Measurements from ENCODE around the gene SLC43A2.
"Not testable (repeated sequence)": the region's sequence is repeated elsewhere in the genome, so short reads cannot be mapped to it uniquely, and the experiment has no call there.

SLC43A2 gene

GRCh38 chr17:1535737-1536136, 92.9 kb downstream of the SLC43A2 start:
- no peak for DNase-seq (ENCODE audit: low read depth in 2 of 2)

GRCh38 chr17:1533661-1534325, 94.8 kb downstream of the SLC43A2 start:
- DNase-seq (ENCODE audit: low read depth in 2 of 2): no peak

- peak in 1 of 2 donors; percentile 10 for DNase-seq (ENCODE audit: low read depth in 2 of 2)
Measured at GRCh38 chr17:1532836-1533602, 95.6 kb downstream of the SLC43A2 start.

- DNase-seq (ENCODE audit: low read depth in 2 of 2): no peak
Measured at GRCh38 chr17:1529863-1530262, 98.8 kb downstream of the SLC43A2 start.

- DNase-seq (ENCODE audit: low read depth in 2 of 2): not testable (repeated sequence)
Measured at GRCh38 chr17:1526876-1527275, 101.8 kb downstream of the SLC43A2 start.

- no peak for DNase-seq (ENCODE audit: low read depth in 2 of 2)
Measured at GRCh38 chr17:1522626-1523025, 106.0 kb downstream of the SLC43A2 start.

GRCh38 chr17:1521086-1521640, 107.5 kb downstream of the SLC43A2 start:
- no peak for DNase-seq (ENCODE audit: low read depth in 2 of 2)

- DNase-seq (ENCODE audit: low read depth in 2 of 2): no peak
Measured at GRCh38 chr17:1519678-1520077, 109.0 kb downstream of the SLC43A2 start.
